ENCODE results near the gene FAM117B. TPM values are rescaled to one million over a fixed set of nuclear protein-coding genes. Genes with fewer than 3 reads are reported as not detected.

Gene FAM117B
- total and polyA plus RNA-seq, 2 of the 8 experiments (the other 6 are each of a cell fraction or from before 2014, with no cell fraction given) = 3.9 to 22.6 TPM

- H3K9me3 ChIP-seq (ENCODE audit: insufficient read depth in 2 of 2, low read depth in 1 of 2, low read length in 1 of 2) = no peaks in the 10 kb centered on the region
- H3K27me3 ChIP-seq (replicated peaks in 1 of 4; ENCODE audit: control insufficient read depth in 3 of 4, extremely low read depth in 1 of 4, insufficient read depth in 3 of 4, low read length in 3 of 4) = no peaks in the 10 kb centered on the region
- H4K91ac ChIP-seq (replicated peaks; ENCODE audit: insufficient read length, low read length) = no peak overlapping the region
- no peak overlapping the region for H3K56ac ChIP-seq (replicated peaks; ENCODE audit: insufficient read length, low read depth, low read length)
- H2BK20ac ChIP-seq (ENCODE audit: low read length) = no peak overlapping the region
- no peak overlapping the region for H3K4ac ChIP-seq (replicated peaks; ENCODE audit: insufficient read length, low read depth, low read length)
- H3K4me1 ChIP-seq (replicated peaks in 1 of 4; ENCODE audit: control insufficient read depth in 3 of 4, insufficient read depth in 4 of 4, low read length in 3 of 4) = no peaks in the 10 kb centered on the region
- H3K23ac ChIP-seq (ENCODE audit: insufficient read length) = no peak overlapping the region
- H2AK5ac ChIP-seq (ENCODE audit: low read depth, low read length) = no peak overlapping the region
- H3K9ac ChIP-seq (replicated peaks in 1 of 4; ENCODE audit: extremely low read depth in 1 of 4, low read depth in 3 of 4, low read length in 3 of 4) = no peak overlapping the region
- H2BK120ac ChIP-seq (replicated peaks; ENCODE audit: low read depth, low read length) = no peak overlapping the region
- FAIRE-seq (no peak), DNase-seq (ENCODE audit: low read depth in 1 of 2, low spot score in 2 of 2) (no peak)
- no peaks in the 10 kb centered on the region for H4K20me1 ChIP-seq (replicated peaks in 1 of 2; ENCODE audit: control insufficient read depth in 1 of 2, insufficient read depth in 2 of 2, low read length in 2 of 2)
- H2BK5ac ChIP-seq (ENCODE audit: low read depth, low read length) = no peak overlapping the region
- H3K4me3 ChIP-seq (ENCODE audit: extremely low read depth in 1 of 4, insufficient read depth in 2 of 4, low read depth in 3 of 4, low read length in 4 of 4) = no peak overlapping the region
- no peak overlapping the region for H4K8ac ChIP-seq (ENCODE audit: extremely low read depth, insufficient read depth, low read length)
- H3K4me2 ChIP-seq (ENCODE audit: insufficient read depth in 1 of 2, low read depth in 2 of 2, low read length in 2 of 2) = no peak overlapping the region
- H2AFZ ChIP-seq (ENCODE audit: low read length) = no peak overlapping the region
- H3K79me2 ChIP-seq (ENCODE audit: control insufficient read depth in 1 of 2, insufficient read depth in 2 of 2, low read length in 2 of 2) = no peaks in the 10 kb centered on the region
- H3K14ac ChIP-seq (ENCODE audit: insufficient read length) = no peak overlapping the region
- ChIA-PET POLR2A (ENCODE audit: partially characterized antibody) (interaction anchor here (1.6 kb wide), 1 partner anchor 9 kb away, joined by 4 read pairs; no protein-coding TSS in a partner anchor), CTCF (ENCODE audit: partially characterized antibody) (no interaction called here)
- 88 to 100% methylated on average over 1 to 4 of the region's 4 CpGs for WGBS, 2 experiments (ENCODE audit: extremely low coverage in 1 of 2, insufficient coverage in 1 of 2, insufficient read length in 1 of 2, insufficient replicate concordance in 2 of 2, low coverage in 1 of 2, low lambda C conversion rate in 2 of 2, missing lambda C conversion rate in 1 of 2)
- TF ChIP-seq TAF1 (IDR thresholded peaks at IDR 0.05; ENCODE audit: low read depth, low read length) (no peak), EP300 (IDR thresholded peaks at IDR 0.05; ENCODE audit: borderline replicate concordance in 1 of 2, low read depth in 2 of 2, low read length in 2 of 2) (no peak), SP2 (IDR thresholded peaks at IDR 0.05; ENCODE audit: low read length) (no peak), NANOG (IDR thresholded peaks at IDR 0.05; ENCODE audit: insufficient read depth, low read depth, low read length, poor library complexity, severe bottlenecking) (no peak), FOSL1 (IDR thresholded peaks at IDR 0.05; ENCODE audit: insufficient read depth, low read depth, low read length) (no peak), RXRA (IDR thresholded peaks at IDR 0.05; ENCODE audit: insufficient read depth, low read depth, low read length) (no peak), RAD21 (IDR thresholded peaks at IDR 0.05 in 1 of 2, conservative IDR thresholded peaks at IDR 0.05 in 1 of 2; ENCODE audit: low read depth in 2 of 2, low read length in 2 of 2) (no peak)
- H3K27ac ChIP-seq (ENCODE audit: low read depth, low read length) = no peak overlapping the region
- H2BK12ac ChIP-seq (ENCODE audit: low read depth, low read length) = no peak overlapping the region
- no peak overlapping the region for H2BK15ac ChIP-seq (ENCODE audit: low read length)
- H3K36me3 ChIP-seq (ENCODE audit: control insufficient read depth in 2 of 4, insufficient read depth in 4 of 4, low read length in 3 of 4) = no peaks in the 10 kb centered on the region
- no peaks in the 10 kb centered on the region for H3K79me1 ChIP-seq (ENCODE audit: low read depth, low read length)
- no peak overlapping the region for H3K18ac ChIP-seq (ENCODE audit: extremely low read depth, low read length)
- no peaks in the 10 kb centered on the region for H3K23me2 ChIP-seq (ENCODE audit: low read depth, low read length)
- H4K5ac ChIP-seq (ENCODE audit: insufficient read length, low read depth, low read length) = no peak overlapping the region
These were observed 7.7 kb upstream of the FAM117B start for GRCh38 chr2:202627042-202627441.

Measured in H1 (cell line).